DMS53 (cell line): ENCODE data around the gene TTC16.

ENCODE experiments used
- DNase-seq: peaks from one replicate; lab custom pipeline; 2025; lab: John Stamatoyannopoulos, UW

Gene TTC16

GRCh38 chr9:127715470-127716337, at the start of gene TTC16, which contains the start of gene PTRH1:
TSS of gene TTC16 (plus strand) at chr9:127716079. CDS start at chr9:127716146, 67 bp downstream.
TSS of gene PTRH1 (minus strand) at chr9:127715663. CDS start at chr9:127715639, 24 bp downstream.
- peak; percentile 98 for DNase-seq

- DNase-seq, result no peak
Observed at GRCh38 chr9:127667127-127667844, 48.6 kb upstream of the TTC16 start.

- no peak for DNase-seq
Observed at GRCh38 chr9:127667906-127668305, 48.0 kb upstream of the TTC16 start.

- DNase-seq, result no peak
Observed at GRCh38 chr9:127673234-127673633, 42.6 kb upstream of the TTC16 start.

GRCh38 chr9:127676638-127677037, 39.2 kb upstream of the TTC16 start:
- no peak for DNase-seq

- no peak for DNase-seq
Observed at GRCh38 chr9:127679506-127679905, 36.4 kb upstream of the TTC16 start.

GRCh38 chr9:127680226-127680625, 35.7 kb upstream of the TTC16 start:
- no peak for DNase-seq

GRCh38 chr9:127680846-127681245, 35.0 kb upstream of the TTC16 start:
- DNase-seq, result no peak

GRCh38 chr9:127682351-127683136, 33.3 kb upstream of the TTC16 start:
- DNase-seq, result no peak

- no peak for DNase-seq
Observed at GRCh38 chr9:127683723-127684122, 32.2 kb upstream of the TTC16 start.

- DNase-seq, result no peak
Observed at GRCh38 chr9:127684576-127684975, 31.3 kb upstream of the TTC16 start.

- DNase-seq, result peak; percentile 39
Observed at GRCh38 chr9:127686461-127687393, 29.2 kb upstream of the TTC16 start.

- DNase-seq, result no peak
Observed at GRCh38 chr9:127689329-127690000, 26.4 kb upstream of the TTC16 start.

- DNase-seq, result no peak
Observed at GRCh38 chr9:127690735-127691134, 25.1 kb upstream of the TTC16 start.

GRCh38 chr9:127692071-127692470, 23.8 kb upstream of the TTC16 start:
- DNase-seq, result no peak

GRCh38 chr9:127693143-127693542, 22.7 kb upstream of the TTC16 start:
- no peak for DNase-seq

- no peak for DNase-seq
Observed at GRCh38 chr9:127693697-127694096, 22.2 kb upstream of the TTC16 start.

- no peak for DNase-seq
Observed at GRCh38 chr9:127694890-127695720, 20.8 kb upstream of the TTC16 start.

- DNase-seq, result no peak
Observed at GRCh38 chr9:127697575-127697974, 18.3 kb upstream of the TTC16 start.

- DNase-seq, result no peak
Observed at GRCh38 chr9:127698386-127698785, 17.5 kb upstream of the TTC16 start.
